ENCODE results near the gene NRN1L.
"Not testable (repeated sequence)": the region's sequence is repeated elsewhere in the genome, so short reads cannot be mapped to it uniquely, and the experiment has no call there.

The NRN1L gene

GRCh38 chr16:67884684-67885083 lies at the start of gene NRN1L:
TSS of gene NRN1L (plus strand) at chr16:67884885. CDS start at chr16:67884904, 19 bp downstream.
- no peaks in the 10 kb centered on the region for H3K9me3 ChIP-seq
- peaks cover 38 to 63% (median 45%) of the 10 kb centered on the region in 3 donors for H3K36me3 ChIP-seq
- peak within 1 kb of the TSS; percentile 35 to 36 for H3K4me3 ChIP-seq
- H3K4me1 ChIP-seq, result peaks cover 0 to 23% (median 11%) of the 10 kb centered on the region in 4 donors
- intact Hi-C loops (cut with DNase I; ENCODE audit: low total_unique reads), result loop anchor here (5.0 to 10.0 kb wide), 2 partner anchors 50 to 158 kb away; no protein-coding TSS in a partner anchor
- peak; percentile 89 to 95 for DNase-seq
- peak within 1 kb of the TSS; percentile 66 for H3K27ac ChIP-seq
- H3K27me3 ChIP-seq, result no peaks in the 10 kb centered on the region
- TF ChIP-seq CTCF (IDR thresholded peaks at IDR 0.05), result no peak

GRCh38 chr16:67837190-67837589 lies 47.5 kb upstream of the NRN1L start:
- H3K4me3 ChIP-seq, H3K27me3 ChIP-seq, H3K36me3 ChIP-seq, DNase-seq, H3K27ac ChIP-seq, H3K9me3 ChIP-seq: not testable (repeated sequence)
- intact Hi-C loops (cut with DNase I; ENCODE audit: low total_unique reads), result loop anchor here (10.0 kb wide), 1 partner anchor 48 kb away; the partner anchor contains the start of gene NRN1L
- H3K4me1 ChIP-seq, result peaks cover 9 to 24% (median 18%) of the 10 kb centered on the region in 4 donors

- intact Hi-C loops (cut with DNase I; ENCODE audit: low total_unique reads), result loop anchor here (10.0 kb wide), 1 partner anchor 47 kb away; the partner anchor contains the start of gene NRN1L
- no peak for DNase-seq
- peaks cover 9 to 18% (median 12%) of the 10 kb centered on the region in 4 donors for H3K4me1 ChIP-seq
- H3K9me3 ChIP-seq, result no peaks in the 10 kb centered on the region
- no peaks in the 10 kb centered on the region for H3K27me3 ChIP-seq
- no peak for TF ChIP-seq CTCF (IDR thresholded peaks at IDR 0.05)
- no peaks in the 10 kb centered on the region for H3K36me3 ChIP-seq
- no peak overlapping the region for H3K27ac ChIP-seq
- H3K4me3 ChIP-seq, result no peak overlapping the region
These were observed 46.9 kb upstream of the NRN1L start for GRCh38 chr16:67837811-67838210.

GRCh38 chr16:67841198-67841815 lies 43.4 kb upstream of the NRN1L start:
- H3K27ac ChIP-seq, result peak overlapping the region; percentile 97 to 99
- no peak for DNase-seq
- no peaks in the 10 kb centered on the region for H3K27me3 ChIP-seq
- peaks cover 15 to 40% (median 34%) of the 10 kb centered on the region in 4 donors for H3K4me1 ChIP-seq
- H3K4me3 ChIP-seq, result peak overlapping the region; percentile 66 to 81
- H3K36me3 ChIP-seq, result no peaks in the 10 kb centered on the region
- intact Hi-C loops (cut with DNase I; ENCODE audit: low total_unique reads), result no loop called here
- no peak for TF ChIP-seq CTCF (IDR thresholded peaks at IDR 0.05)
- H3K9me3 ChIP-seq, result no peaks in the 10 kb centered on the region

- peak within 1 kb of the TSS; percentile 97 to 99 for H3K27ac ChIP-seq
- intact Hi-C loops (cut with DNase I; ENCODE audit: low total_unique reads), result no loop called here
- peaks cover 15 to 42% (median 34%) of the 10 kb centered on the region in 4 donors for H3K4me1 ChIP-seq
- peak; percentile 90 to 92 for TF ChIP-seq CTCF (IDR thresholded peaks at IDR 0.05)
- peak within 1 kb of the TSS; percentile 66 to 81 for H3K4me3 ChIP-seq
- H3K36me3 ChIP-seq, result no peaks in the 10 kb centered on the region
- peak; percentile 91 to 96 for DNase-seq
- no peaks in the 10 kb centered on the region for H3K9me3 ChIP-seq
- H3K27me3 ChIP-seq, result no peaks in the 10 kb centered on the region
These were observed 42.7 kb upstream of the NRN1L start, which contains the start of gene THAP11 for GRCh38 chr16:67841816-67842508. TSS of gene THAP11 (plus strand) at chr16:67842320. CDS start at chr16:67842555, 235 bp downstream.

Measured in tibial artery (tissue), 4 donors.